Inflammatory macrophage treated with lipopolysaccharide for 1 hour (primary cell): ENCODE measurements around the gene SH3TC1.
A peak's percentile ranks its signal among the peaks of the same experiment; 100 is the strongest.

Source experiments
- DNase-seq, 2 donors: peaks; one replicate each; pipeline ENCODE4 v3.0.0-alpha.2; 2020 to 2022

Gene SH3TC1

DNA sequence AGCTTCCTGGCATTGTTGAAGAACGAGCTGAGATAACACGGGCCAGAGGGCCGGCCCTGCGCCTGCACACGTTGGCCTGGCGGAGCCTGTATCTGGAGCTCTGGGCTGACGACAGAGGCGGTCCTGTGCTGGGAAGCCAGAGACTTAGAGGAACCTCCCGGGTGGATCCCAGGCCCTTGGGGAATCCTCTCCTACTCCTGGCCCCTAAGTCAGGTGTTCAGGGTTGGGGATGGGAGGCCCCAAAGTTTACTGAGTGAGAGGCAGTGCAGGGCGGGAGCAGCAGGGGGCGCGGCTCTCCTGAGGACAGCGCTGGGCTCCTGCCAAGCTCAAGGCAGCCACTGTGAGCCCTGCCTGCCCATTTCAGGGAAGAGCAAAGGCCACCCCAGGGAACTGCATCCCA lies 68.0 kb downstream of the SH3TC1 start:
- peak; percentile 42 to 70 for DNase-seq

DNA sequence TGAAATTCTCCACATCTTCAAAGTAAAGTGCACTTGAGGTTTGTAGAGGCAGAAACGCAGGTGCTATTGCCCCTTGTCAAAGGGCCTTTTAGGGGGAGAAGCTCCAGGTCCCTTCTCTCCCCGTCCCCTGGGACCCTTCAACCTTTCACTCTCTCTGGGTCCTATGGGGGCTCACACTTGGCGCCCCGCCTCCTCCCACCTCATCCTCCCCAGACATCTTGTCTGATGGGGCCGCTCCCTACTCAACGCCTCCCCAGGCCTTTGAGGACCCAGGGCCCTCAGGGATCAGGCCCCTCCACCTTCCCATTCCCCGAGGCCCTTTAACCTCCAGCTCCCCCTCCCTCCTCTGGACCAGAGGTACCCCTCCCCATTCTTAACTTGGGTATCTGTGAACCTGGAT lies 69.1 kb downstream of the SH3TC1 start:
- DNase-seq, result no peak

DNA sequence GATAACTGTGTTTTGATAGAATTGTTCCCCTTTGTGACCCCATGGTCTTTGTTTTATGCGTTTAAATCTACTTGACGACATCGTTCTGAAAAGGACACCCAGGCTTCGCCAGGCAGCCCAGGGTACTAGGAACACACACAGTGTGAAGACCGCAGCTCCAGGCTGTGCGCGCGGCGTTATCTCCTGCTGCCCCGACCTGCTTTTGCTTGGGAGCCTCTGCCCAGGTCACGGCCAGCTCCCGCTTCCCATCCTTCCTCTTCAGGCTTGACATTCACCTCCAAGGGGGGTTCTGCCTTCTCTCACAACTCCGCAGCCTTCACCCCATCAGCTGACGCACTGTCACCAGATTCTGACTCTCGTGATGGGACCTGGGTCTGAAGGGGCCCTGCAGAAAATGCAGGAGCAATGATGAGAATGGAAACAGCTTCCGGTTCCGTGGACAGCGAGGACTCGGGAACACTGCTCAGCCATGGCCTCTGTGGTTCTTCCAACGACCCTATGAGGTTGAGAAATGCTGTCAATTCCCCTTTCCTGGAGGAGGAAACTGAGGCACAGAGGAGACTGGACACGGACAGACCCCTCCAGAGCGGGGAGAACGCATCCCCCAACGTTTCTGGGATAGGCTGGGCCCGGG lies 69.9 kb downstream of the SH3TC1 start:
- DNase-seq, result no peak

DNA sequence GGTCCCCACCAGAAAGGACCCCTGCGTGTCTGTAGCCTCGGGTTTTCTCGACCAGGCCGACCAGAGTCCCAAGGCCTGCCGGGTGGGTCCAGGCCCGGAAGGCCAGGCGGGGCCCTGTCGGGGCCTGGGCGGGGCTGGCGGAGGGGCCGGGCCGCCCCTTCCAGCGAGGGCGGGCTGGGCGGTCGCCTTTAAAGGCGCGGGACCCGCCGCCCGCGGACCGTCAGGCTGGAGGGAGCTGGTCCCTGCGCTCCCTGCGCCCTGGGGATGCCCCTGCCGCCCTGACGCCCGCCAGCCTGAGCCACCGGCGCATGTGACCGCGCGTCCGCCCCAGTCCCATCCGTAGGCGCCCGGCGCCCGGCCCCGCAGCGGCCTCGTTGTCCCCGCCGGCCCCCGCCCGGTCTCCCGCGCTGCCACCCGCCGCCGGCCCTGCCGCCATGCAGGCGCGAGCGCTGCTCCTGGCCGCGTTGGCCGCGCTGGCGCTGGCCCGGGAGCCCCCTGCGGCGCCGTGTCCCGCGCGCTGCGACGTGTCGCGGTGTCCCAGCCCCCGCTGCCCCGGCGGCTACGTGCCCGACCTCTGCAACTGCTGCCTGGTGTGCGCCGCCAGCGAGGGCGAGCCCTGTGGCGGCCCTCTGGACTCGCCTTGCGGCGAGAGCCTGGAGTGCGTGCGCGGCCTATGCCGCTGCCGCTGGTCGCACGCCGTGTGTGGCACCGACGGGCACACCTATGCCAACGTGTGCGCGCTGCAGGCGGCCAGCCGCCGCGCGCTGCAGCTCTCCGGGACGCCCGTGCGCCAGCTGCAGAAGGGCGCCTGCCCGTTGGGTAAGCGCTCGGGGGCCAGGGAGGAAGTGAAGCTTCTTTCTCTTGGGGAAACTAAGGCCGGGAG lies 70.7 kb downstream of the SH3TC1 start, which contains the start of gene HTRA3:
Gene HTRA3, plus strand, starts transcription at position 220 of the 883 bp plus-strand sequence. Its CDS starts 215 bp downstream, at position 435.
- peak in 1 of 2 donors; percentile 28 for DNase-seq

DNA sequence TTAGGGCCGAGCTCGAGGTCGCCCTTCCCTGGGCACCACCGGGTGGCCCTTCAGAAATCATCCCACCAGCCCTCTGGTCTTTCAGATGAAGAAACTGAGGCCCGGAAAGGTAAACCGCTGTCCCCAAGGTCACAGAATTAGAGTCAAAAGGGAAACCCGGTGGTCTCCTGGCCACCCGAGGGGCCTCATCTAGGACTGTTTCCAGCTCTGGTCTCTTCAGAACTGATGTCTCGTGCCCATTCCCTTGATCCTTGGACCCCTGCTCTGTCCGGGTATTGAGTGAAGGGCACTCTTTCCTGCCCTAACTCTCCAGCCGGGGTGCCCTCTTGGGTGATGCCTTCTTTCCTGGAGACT lies 71.3 kb downstream of the SH3TC1 start:
- no peak for DNase-seq

DNA sequence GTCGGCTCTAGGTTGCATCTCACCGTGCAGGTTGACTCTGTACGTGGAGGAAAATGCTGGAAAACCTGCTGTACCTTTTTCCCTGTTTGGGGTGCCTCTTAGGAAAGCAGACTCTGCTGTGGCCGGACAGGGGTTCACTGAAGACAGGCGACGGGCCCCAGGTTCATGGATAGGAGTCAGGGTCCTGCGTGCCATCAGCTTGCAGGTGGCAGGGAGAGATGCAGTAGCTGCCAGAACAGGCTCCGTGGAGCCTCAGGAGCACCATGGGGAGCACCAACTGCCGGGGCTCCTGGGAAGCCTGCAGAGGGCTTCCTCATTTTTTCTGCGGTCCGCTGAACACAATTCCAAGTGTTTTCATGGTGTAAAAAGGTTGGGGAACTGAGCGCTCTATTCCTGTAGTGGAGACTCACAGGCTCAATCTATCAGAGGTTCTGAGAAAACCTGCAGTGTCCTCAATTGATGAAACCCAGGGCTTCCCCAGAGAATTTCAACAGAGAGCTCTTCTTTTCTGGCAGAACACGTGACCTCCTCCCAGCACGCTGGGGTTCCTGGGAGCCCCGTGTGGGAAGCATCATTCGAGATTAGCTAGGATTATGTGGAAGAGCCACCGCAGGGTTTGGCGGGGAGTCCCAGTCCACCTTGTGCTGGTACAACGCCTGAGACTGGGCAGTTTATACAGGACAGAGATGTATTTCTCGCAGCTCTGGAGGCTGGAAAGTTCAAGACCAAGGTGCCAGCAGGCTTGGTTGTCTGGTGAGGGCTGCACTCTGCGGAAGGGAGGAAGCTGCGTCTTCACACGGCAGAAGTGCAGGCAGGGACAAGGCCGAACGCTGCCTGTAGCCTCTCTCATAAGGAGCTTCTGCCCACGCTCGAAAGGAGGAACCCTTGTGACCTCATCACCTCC lies 72.1 kb downstream of the SH3TC1 start:
- peak; percentile 51 to 62 for DNase-seq

DNA sequence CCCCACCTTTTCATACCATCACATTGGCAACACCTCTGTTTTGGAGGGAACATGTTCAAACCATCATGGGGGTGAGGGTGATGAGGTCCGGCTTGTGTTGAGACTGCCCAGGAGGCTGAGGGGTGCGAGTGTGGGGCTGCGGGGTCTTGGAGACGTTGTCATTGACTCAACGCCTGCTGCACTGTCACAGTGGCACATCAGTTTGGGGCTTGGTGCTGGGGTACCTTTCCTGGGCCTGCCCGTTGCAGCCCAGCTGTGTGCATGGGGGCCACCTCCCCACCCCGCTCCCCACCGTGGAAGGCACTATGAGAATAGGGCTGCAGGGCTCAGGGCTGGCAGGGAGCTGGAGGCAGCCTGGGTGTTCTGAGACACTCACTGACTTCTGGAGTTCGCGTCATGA lies 72.7 kb downstream of the SH3TC1 start:
- no peak for DNase-seq

DNA sequence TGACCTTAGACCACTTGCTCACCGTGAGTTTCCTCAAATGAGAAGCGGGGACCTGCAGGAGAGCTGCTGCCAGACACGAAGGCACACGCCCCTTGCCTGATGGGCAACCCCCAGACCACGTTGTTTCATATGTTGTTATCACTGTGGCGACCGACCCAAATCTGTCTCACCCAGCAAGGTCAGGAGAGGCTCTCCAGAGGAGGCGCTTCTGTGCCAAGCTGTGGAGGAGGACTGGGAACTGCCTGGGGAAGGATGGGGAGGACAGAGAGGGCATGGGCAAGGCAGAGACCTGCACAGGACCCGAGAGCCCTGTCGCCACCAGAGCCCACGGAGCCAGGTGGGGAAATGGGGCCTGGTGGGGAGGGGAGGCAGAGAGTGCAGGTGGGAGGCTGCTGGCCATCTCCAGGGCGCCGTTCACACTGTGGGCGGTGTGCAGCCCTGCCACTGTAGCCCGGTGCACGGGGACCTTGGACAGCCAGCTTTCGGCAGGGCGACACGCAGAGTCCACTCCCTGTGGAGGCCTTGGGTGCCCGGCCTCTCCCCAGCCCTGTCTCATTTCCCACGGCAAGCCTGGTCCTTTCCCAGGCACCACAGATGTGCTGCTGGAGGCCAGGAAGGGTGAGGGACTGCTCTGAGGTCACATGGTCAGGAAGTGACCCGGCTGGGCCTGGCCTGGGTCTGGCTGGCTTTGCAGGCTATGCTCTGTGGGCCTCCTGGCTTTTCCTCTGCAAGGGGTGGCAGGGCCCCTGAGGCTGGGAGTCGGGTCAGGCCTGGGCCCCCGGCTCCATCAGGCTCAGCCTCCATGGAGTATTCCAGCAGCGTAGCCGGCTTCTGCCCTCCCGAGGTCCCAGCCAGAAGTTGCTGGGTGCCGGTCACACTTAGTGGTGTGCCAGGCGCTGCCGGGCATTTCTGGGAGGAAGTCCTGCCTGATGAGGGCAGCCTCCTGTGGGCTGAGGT lies 73.7 kb downstream of the SH3TC1 start:
- DNase-seq, result no peak

DNA sequence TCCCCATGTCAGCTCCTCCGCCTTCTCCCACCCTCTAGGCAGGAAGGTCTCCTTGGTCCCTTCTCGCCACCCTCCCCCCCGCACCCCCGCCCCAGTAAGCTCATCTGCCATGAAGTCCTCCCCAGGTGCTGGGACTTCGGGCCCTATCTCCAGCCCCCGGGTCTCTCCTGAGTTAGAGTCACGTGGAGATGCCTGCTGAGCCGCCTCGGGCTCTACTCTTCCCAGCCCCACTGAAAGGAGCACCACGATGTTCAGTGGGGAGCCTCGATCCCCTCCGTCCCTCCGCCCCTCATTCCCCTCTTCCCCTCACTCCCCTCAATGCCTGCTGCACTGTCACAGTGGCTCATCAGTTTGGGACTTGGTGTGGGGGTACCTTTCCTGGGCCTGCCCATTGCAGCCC lies 74.4 kb downstream of the SH3TC1 start:
- DNase-seq, result no peak

DNA sequence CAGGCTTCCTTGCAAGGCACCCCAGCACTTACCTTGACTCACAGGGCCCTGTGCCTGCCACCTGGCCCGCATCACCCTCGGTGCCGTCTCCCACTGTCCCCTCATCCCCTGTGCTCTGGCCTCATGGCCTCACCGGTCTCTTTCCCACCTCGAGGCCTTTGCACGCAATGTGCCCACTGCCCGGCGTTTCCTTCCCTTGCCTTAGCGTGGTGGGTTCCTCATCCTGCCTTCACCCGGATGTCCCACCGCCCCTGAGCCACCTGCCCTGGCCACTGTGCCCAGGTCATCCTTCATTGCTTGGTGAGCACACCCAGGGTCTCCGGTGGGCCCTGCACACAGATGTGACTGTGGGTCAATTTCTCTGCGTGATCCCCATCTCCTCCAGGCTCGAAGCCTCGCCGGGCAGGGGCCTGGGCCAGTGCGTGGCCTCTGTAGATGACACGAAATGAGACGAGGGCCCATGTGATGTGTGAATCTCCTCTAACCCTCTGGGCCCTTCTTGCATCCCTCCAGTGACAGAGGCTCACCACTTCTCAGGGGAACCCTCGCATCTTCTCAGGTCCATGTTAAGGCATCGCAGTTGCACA lies 75.1 kb downstream of the SH3TC1 start:
- DNase-seq, result no peak

DNA sequence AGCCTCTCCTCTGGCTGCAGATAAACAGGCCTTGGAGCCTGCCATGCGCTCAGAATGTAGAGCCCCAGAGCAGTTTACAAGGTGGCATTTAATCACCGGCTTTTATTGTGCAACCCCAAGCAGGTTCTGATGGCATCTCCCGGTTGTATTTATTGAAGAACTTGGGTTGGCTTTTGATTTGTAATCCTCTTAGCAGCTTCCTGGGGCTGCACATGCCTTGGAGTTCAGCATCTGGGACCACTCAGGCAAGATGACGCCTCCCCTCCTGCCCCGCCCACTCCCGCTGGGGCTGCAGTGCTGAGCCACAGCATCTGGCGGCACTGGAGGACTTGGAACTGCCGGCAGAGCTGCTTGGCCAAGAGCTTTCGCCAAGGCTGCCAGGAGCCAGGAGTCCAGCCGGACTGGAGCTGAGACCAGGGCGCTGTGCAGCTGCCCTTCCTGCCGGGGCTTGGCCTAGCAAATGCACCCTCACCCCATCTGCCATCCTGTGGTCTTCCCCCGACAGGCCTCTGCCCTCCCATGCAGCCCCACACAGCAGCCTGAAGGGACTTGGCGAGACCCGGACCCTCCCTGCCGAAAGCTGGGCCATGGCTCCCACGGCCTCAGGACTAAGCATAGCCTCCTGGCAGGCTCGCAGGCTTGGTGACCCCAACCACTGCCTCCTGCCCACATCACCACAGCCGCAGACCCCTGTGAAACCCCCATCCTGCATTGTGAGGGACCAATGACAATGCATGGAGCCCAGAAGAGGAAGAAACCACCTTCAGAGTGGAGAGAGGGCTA lies 75.9 kb downstream of the SH3TC1 start:
- DNase-seq, result no peak

DNA sequence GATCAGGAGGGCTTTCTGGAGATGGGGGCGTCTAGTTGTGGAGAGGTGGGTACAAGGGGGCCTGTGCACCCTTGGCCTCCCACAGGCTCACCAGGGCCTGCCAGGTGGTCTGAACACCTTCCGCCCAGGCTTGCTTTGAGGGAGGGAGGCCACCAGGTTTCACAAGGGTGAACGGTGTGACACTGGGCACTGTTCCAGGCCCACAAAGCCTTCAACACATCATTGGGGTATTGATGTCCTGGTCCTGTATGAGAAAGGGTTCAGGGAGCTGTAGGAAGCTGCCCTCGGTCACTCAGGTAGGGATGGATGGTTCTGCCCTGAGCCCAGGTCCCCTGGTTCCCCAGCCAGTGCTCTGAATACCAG lies 76.4 kb downstream of the SH3TC1 start:
- DNase-seq, result no peak

DNA sequence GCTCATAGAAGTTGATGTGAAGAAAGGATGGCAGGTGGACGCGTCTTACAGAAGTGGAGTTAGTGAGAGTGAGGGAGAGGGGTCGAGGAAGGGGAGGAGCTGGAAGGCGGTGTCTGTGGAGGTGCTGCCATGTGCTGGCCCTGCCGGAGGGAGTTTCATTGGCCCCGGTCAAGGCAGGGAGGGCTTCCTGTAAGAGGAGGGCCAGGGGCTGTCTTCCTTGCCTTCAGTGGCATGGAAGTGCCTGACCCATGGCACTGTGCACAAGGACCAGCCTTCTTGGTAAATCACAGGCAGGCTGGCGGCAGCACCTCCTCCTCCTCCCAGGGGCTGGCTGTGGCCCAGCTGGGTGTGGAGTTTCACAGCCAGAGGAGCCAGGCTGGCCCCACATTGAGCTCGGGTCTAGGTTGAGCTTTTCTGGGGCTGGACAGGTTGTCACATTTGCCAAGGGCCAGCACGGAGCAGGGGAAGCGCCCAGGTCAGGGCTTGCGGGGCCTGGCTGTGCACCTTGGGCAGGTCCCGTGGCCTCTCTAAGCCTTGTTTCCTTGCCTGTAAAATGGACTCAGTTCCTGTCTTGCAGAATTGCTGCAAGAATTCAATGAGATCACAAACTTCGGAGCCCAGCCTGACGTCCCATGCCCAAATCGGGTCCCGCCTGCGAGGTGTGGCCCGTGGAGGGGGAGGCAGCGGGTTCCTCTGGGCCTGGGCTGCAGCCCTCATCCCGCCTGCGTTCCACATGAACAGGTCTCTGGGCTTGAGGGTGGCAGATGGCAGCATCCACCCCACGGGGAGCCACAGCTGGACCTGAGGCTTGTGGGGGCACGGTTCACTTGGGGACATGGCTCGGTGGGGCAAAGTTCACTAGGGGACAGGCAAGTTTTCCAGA lies 77.5 kb downstream of the SH3TC1 start:
- no peak for DNase-seq

DNA sequence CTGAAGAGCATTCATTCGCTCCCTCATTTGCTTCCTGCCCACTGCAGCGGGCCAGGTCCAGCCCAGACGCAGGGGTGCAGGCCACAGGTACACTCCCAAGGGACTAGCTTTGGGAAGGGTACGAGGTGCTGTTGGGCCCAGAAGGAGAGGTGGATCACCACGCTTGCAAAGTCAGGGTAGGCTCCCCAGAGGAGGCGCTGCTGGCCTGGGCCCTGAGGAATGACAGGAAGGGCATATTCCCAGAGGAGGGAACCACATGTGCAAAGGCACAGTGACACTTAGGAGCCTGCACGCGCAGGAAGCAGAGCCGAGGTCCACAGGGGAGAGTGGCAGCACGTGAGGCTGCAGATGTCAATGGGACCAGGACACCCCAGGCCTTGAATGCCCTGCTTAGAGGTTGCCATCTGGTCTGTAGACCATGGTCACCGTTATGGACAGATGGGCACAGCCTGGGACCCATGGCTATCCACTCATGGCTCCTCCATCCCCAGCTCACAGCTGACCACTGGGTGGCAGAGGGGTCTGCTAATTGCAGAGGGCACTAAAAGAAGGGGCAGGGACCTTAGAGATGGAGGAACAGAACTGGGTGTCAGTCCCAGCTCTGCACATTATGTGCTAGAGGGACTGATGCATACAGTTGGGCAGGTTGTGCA lies 78.4 kb downstream of the SH3TC1 start:
- DNase-seq, result no peak

DNA sequence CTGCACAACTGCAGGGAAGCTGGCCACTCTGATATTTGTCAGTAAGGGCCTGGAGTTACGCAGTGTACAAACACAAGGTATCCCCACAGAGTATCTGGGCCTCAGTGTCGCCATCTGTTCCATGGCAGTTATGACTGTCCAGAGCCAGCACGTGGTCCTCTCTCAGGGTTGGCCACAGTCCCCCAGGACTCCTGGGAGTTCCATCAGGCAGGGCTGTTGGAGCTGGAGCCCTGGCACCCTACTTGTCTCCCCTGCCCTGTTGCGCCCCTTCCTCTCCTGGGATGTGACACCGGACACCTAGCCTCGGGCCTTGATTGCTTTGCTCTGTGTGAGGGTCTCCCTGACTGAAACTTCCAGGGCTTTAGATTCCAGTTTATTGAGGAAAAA lies 78.9 kb downstream of the SH3TC1 start:
- no peak for DNase-seq

DNA sequence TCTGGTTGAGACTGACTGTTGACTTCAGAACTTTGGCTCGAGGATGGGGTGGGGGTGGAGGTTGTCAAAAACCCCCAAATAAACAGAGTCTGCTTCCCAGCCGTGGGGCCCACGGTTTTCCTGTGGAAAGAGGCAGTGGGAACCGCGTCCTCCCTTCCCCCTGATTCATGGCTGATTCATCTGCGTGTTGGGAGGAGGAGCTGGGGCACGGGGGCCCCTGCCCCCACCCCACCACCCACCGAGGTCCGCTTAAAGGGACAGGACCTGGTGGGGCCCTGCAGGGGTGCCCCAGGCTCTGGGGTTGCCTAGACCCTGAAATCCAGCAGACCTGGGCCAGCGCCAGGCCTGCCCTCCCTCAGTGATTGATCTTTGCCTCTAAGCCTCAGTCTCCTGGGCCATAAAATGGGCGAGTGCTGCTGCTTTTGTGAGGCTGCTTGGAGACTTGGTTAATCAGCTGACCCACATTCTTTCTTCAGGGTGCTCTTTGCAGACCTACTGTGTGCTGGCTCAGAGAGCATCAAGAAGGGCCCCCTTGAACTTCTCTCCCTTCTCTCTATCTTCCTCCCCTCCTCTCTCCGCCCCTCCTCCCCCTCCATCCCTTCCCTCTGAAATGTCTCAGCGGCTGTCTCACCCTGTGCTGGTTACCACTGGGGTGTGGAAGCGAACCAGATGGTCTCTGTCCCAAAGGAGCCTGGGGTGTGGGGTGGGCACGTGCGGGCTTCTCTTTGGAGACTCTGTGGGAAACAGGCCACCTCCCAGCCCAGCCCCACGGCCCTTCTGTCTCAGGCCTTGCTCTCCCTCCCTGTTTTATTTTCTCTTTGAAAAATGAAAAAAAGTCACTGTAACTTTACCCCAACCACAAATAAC lies 79.6 kb downstream of the SH3TC1 start:
- DNase-seq, result peak; percentile 47 to 60

DNA sequence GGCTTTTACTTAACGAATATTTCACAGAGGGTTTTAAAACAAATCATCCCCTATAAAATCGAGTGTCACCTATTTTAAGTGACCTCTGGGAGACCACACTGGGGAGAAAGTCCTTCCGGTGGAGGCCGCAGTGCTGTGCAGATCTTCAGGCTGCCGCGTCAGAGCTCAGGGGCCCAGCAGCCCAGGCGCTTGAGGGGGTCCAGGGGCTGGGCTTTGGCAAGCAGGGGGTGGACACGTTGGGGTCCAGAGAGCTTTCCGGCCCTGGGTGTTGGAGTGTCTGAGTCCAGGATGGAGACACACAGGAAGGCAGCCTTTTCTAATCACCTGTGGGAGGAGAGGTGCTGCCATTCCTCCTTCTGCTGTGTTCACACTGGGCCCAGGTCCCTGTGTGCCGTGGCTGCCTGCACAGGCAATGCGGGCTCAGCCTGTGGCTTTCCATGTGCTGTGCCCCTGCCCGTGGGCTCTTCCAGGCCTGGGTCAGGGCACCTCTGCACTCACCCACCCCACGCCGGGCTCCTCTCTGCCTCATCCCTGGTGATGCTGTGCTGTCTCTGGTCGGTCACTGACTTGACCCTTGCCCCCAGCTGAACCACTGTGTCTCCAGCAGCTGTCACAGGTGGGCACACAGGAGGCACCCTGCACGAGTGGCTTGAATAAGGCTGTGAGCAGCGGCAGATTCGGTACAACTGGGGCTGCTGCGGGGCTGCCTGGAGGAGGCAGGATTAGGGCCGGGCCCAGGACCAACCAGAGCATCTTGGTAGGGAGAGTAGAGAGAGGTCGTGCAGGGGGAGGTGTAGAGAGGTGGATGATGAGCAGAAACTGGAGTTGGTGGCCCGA lies 80.4 kb downstream of the SH3TC1 start:
- DNase-seq, result no peak
